GM19025 (cell line): ENCODE data around the gene MPLKIP.
"Not testable (repeated sequence)": the region's sequence is repeated elsewhere in the genome, so short reads cannot be mapped to it uniquely, and the experiment has no call there.

ENCODE experiments used
- ATAC-seq: cut with Tn5 transposase; IDR thresholded peaks from one replicate; pipeline ENCODE4 v1.9.1; 2021; ENCODE audit warnings: mild to moderate bottlenecking, low read depth, moderate library complexity; ENCODE audit not compliant: unreplicated experiment

Gene MPLKIP

DNA sequence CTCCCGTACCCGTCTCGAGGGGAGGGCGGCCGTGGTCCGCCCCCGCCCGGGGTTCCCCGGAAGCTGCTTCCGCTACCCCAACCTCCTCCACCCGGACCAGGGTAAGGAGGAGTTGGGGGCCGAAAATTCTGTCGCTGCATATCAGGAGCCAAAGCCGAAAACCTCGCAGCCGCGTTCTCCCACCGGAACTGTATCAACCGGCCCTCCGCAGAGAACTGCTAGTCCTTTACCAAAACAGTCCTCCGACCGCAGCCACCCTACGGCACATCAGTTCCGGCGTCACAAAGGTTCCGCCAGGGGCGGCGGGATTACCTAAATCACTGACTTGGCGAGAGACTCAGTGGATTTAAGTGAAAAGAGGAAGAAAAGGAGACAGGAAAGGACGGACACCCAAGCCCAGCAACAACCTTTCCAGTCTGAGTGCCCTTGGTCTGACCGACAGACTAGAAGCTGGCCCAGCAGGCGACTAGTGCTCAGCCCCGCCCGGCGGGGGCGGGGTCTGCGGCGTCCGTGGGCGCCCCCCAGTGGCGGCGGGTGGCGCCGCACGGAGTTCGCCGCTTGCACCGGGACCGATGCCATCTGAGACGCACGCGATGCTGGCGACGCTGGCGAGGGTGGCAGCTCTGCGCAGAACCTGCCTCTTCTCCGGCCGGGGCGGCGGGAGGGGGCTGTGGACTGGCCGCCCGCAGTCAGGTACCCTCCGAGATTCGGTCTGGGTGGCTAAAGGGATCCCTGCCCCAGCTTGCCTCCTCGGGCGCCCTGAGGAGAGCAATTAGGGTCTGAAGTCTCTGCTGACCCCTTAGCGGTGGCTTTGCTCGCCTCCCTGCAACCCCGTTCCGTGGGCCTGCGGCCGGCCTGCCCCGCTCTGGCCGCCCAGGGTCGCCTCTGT lies at the start of gene MPLKIP, which contains the start of gene SUGCT:
Gene MPLKIP, minus strand, starts transcription at position 195 of the 889 bp plus-strand sequence. Its CDS starts 55 bp downstream, at position 140.
Gene SUGCT, plus strand, starts transcription at position 578 of the 889 bp plus-strand sequence.
- ATAC-seq: peak; percentile 86

DNA sequence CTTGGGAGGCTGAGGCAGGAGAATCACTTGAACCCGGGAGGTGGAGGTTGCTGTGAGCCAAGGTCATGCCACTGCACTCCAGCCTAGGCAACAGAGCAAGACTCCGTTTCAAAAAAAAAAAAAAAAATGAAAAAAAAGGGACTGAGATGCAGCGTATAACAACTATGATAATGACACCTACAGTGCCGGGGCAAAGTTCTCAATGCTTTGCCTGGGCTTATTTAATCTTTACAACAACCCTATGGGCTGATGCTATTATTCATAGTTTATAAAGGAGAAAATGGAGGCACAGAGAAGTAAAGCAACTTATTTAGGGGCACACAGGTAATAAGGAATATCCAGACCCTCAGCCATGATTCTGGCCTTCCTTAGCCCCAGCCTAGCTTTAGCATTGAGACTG lies 48.0 kb upstream of the MPLKIP start:
- ATAC-seq: no peak

- no peak for ATAC-seq
These were observed 42.6 kb upstream of the MPLKIP start for GRCh38 chr7:40177071-40177470.

DNA sequence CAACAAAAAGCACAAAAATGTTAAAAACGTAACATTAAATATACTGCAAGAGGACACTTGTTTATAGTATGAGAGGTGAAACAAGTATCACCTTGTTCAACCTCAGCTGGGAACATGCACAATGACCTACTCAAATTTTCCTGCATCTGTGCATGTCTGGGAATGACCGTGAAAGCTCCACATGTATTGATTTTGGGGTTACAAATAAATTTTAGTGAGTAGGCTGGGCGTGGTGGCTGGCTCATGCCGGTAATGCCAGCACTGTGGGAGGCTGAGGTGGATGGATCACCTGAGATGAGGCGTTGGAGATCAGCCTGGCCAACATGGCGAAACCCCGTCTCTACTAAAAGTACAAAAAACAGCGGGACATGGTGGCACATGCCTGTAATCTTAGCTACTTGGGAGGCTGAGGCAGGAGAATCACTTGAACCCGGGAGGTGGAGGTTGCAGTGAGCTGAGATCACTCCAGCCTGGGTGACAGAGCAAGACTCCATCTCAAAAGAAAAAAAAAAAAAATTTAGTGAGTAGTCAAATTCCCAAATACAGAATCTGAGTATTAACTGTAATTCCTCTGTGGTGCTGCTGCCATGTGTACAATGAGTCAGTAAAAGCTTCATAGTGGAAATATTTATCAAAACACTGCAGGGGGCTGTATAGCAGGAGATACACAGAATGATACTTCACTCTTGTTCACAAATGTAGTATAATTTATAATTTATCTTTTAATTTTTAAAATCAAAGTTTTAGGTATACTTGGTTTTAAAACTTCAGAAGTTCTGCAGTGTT lies 41.5 kb upstream of the MPLKIP start:
- no peak for ATAC-seq

GRCh38 chr7:40175256-40175655 lies 40.8 kb upstream of the MPLKIP start:
- ATAC-seq: not testable (repeated sequence)

- ATAC-seq: not testable (repeated sequence)
These were observed 38.7 kb upstream of the MPLKIP start for GRCh38 chr7:40173121-40173520.

DNA sequence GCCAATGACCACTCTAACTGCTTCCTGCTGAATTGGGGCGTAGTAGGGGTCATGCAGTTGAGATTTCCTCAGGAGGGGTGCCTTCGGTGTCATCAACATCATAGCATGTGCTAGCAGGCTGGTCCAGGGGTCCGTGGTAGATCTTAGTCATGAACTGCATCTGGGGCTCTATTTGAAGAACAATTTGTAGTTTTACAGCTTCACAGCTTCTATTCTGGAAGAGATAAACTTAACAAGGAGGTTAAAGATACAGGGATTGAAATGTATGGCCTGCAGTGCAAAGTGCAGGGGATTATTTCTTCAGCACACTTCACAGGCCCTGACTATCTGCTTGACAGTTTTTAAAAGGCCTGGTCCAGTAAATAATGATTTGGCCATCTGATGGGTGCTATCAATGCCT lies 33.8 kb upstream of the MPLKIP start:
- not testable (repeated sequence) for ATAC-seq

DNA sequence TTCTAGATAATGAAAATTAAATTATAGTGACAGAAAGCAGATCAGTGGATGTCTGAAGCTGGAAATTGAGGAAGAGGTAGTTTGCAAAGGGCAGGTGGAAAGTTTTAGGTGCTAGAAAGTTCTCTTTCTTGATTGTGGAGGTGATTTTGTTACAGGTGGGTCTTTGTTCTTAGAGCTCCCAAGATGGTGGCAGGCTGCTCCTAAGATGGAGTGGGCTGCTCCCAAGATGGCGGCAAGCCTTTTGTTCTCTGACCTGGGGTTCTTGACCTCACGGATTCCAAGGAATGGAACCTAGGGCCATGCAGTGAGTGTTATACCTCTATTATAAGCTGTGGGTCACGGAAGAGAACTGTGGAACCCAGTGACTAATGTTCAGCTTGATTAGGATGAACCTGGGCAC lies 32.9 kb upstream of the MPLKIP start:
- no peak for ATAC-seq

DNA sequence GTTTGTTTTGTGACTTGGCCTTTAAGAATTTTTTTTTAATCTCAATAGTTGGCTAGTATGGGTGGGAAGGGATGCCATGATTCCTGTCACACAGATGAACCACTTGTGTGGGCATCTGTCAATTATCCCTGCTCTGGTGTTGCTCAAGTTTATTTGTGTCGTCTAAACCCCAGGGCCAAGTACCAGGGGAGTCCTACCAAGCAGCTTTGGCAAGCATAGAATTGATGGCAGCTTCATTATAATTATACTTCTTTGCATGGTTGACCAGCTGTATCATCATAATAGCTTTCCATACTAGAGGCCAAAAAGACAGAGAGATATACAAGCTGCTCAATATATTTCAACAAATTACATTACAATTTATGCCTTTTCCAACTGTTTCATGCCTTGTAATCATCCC lies 30.8 kb upstream of the MPLKIP start:
- ATAC-seq: no peak

DNA sequence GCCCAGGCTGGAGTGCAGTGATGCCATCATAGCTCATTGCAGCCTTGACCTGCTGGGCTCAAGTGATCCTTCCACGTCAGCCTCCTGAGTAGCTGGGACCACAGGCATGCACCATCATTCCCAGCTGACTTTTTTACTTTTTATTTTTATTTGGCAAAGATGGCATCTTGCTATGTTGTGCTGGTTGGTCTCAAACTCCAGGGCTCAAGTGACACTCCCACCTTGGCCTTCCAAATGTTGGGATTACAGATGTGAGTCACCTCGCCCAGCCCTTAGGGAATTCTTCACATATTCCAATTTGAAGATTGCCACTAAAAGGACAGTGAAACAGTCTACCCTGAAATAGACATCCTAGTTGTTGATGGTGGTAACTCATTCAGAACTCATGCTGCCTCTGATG lies 28.1 kb upstream of the MPLKIP start:
- no peak for ATAC-seq

DNA sequence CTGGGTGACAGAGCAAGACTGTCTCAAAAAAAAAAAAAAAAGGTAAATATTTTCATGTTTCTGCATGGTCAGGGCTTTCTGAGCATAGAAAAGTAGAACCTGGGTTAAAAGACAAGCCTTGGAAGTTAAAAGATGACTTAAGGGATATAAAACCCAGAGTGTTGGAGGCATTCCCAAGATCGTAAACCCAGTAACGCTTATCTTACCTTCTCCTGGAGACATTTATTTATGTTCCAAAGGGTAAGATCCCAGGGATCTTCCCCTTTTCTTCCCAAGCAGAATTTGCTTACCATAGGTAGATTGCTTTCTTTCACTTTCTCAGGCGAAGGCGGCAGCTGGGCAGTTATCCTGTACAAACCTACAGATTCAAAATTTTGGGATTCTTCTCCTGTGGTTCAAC lies 22.6 kb upstream of the MPLKIP start:
- ATAC-seq: no peak

- ATAC-seq: no peak
These were observed 17.1 kb upstream of the MPLKIP start for GRCh38 chr7:40151504-40151903.

DNA sequence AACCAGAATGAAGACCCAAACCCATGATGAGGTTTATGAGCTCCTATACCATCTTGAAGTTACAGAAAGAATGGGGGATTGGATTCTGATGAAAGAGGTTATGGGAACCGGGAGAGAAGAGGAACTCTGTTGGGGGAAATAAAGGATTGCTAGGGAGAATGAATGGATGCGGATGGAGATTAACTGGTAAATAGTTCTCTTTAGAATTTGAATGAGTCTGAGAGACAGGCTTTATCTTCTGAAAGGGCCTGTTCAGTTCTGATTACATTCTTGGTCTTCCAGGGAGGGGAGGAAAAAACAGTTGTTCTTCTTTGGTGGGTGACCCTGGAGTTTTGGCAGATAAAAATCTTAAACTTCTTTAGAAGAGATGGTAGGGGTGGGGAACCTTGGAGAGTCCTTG lies 14.2 kb upstream of the MPLKIP start:
- no peak for ATAC-seq

DNA sequence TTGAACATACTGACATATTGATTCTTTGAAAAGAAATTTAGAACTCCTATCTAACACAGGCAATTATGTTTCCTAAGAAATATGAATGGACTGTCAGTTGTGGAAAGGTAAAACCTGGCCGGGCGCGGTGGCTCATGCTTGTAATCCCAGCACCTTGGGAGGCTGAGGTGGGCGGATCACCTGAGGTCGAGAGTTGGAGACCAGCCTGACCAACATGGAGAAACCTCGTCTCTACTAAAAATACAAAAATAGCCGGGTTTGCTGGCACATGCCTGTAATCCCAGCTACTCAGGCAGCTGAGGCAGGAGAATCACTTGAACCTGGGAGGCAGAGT lies 13.8 kb upstream of the MPLKIP start:
- not testable (repeated sequence) for ATAC-seq

GRCh38 chr7:40147371-40148246 lies 13.2 kb upstream of the MPLKIP start:
- no peak for ATAC-seq

DNA sequence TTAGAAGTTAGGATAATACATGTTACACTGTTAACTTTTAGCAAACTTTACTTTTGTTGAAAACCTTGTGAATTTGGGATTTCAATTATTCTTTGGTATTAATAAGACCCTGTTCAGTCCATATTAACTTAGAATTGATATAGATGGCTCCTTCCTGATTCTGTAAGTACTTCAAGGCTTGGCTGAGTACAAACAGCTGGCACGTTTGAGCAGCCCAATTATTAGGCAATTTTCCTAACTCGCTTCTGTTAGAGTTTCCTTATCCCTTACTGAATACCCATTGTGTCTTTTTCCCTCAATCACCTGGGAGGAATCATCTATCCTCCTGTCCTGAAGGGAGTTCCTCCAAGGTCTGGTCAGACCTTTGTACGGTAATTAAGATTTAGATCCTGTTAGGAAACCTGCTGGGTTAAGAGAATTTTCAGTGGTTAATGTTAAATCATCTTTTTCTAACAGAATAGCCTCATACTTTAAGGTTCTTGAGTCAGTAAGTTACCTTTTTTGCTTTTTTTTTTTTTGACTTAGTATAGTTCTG lies 11.2 kb upstream of the MPLKIP start:
- not testable (repeated sequence) for ATAC-seq

GRCh38 chr7:40141916-40142315 lies 7.5 kb upstream of the MPLKIP start:
- not testable (repeated sequence) for ATAC-seq

DNA sequence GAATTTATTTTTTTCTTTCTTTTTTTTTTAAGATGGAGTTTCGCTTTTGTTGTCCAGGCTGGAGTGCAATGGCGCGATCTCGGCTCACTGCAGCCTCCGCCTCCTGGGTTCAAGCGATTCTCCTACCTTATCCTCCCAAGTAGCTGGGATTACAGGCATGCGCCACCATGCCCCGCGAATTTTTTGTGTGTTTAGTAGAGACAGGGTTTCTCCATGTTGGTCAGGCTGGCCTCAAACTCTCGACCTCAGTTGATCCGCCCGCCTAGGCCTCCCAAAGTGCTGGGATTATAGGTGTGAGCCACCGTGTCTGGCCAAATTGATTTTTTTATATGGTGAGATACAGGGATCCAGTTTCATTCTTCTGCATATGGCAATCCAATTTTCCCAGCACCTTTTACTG lies 5.5 kb upstream of the MPLKIP start:
- ATAC-seq: not testable (repeated sequence)

GRCh38 chr7:40138973-40139372 lies 4.6 kb upstream of the MPLKIP start:
- no peak for ATAC-seq

- ATAC-seq: no peak
These were observed 3.1 kb upstream of the MPLKIP start for GRCh38 chr7:40137563-40137962.

GRCh38 chr7:40135317-40135610 lies 842 bp upstream of the MPLKIP start:
- no peak for ATAC-seq
